ENCODE data around the gene TDRD12.

TDRD12 gene

GRCh38 chr19:32800754-32801153 lies 81.2 kb downstream of the TDRD12 start:
- DNase-seq (ENCODE audit: low read depth in 2 of 2, low spot score in 1 of 2): no peak

- no peak for DNase-seq (ENCODE audit: low read depth in 2 of 2, low spot score in 1 of 2)
These were observed 83.3 kb downstream of the TDRD12 start for GRCh38 chr19:32802840-32803239.

GRCh38 chr19:32808236-32808635 lies 88.7 kb downstream of the TDRD12 start:
- DNase-seq (ENCODE audit: low read depth in 2 of 2, low spot score in 1 of 2): no peak

GRCh38 chr19:32809254-32809653 lies 89.7 kb downstream of the TDRD12 start:
- DNase-seq (ENCODE audit: low read depth in 2 of 2, low spot score in 1 of 2): no peak

- DNase-seq (ENCODE audit: low read depth in 2 of 2, low spot score in 1 of 2): no peak
These were observed 90.2 kb downstream of the TDRD12 start for GRCh38 chr19:32809754-32810153.

GRCh38 chr19:32810452-32810851 lies 90.9 kb downstream of the TDRD12 start:
- no peak for DNase-seq (ENCODE audit: low read depth in 2 of 2, low spot score in 1 of 2)

GRCh38 chr19:32811151-32811550 lies 91.6 kb downstream of the TDRD12 start:
- no peak for DNase-seq (ENCODE audit: low read depth in 2 of 2, low spot score in 1 of 2)

GRCh38 chr19:32812036-32812435 lies 92.5 kb downstream of the TDRD12 start:
- no peak for DNase-seq (ENCODE audit: low read depth in 2 of 2, low spot score in 1 of 2)

GRCh38 chr19:32812571-32812970 lies 93.0 kb downstream of the TDRD12 start:
- DNase-seq (ENCODE audit: low read depth in 2 of 2, low spot score in 1 of 2): no peak

GRCh38 chr19:32813862-32814425 lies 94.4 kb downstream of the TDRD12 start:
- DNase-seq (ENCODE audit: low read depth in 2 of 2, low spot score in 1 of 2): no peak

GRCh38 chr19:32814624-32815023 lies 95.1 kb downstream of the TDRD12 start:
- DNase-seq (ENCODE audit: low read depth in 2 of 2, low spot score in 1 of 2): no peak

- no peak for DNase-seq (ENCODE audit: low read depth in 2 of 2, low spot score in 1 of 2)
These were observed 97.1 kb downstream of the TDRD12 start for GRCh38 chr19:32816555-32817099.

- DNase-seq (ENCODE audit: low read depth in 2 of 2, low spot score in 1 of 2): no peak
These were observed 98.3 kb downstream of the TDRD12 start for GRCh38 chr19:32817569-32818476.

GRCh38 chr19:32818536-32818935 lies 99.0 kb downstream of the TDRD12 start:
- DNase-seq (ENCODE audit: low read depth in 2 of 2, low spot score in 1 of 2): no peak

GRCh38 chr19:32819419-32820400 lies 100.1 kb downstream of the TDRD12 start:
- DNase-seq (ENCODE audit: low read depth in 2 of 2, low spot score in 1 of 2): no peak

- no peak for DNase-seq (ENCODE audit: low read depth in 2 of 2, low spot score in 1 of 2)
These were observed 103.6 kb downstream of the TDRD12 start for GRCh38 chr19:32822916-32823746.

- no peak for DNase-seq (ENCODE audit: low read depth in 2 of 2, low spot score in 1 of 2)
These were observed 104.2 kb downstream of the TDRD12 start for GRCh38 chr19:32823747-32824102.

GRCh38 chr19:32824191-32824751 lies 104.7 kb downstream of the TDRD12 start:
- DNase-seq (ENCODE audit: low read depth in 2 of 2, low spot score in 1 of 2): no peak

- no peak for DNase-seq (ENCODE audit: low read depth in 2 of 2, low spot score in 1 of 2)
These were observed 105.5 kb downstream of the TDRD12 start for GRCh38 chr19:32824916-32825608.

Data from stimulated activated CD8-positive, alpha-beta memory T cell treated with anti-CD3 and anti-CD28 coated beads, Interleukin-4, amount 100 ng/mL, for 1 hour (primary cell).